Measurements from ENCODE around the gene VRK2.

VRK2 gene

DNA sequence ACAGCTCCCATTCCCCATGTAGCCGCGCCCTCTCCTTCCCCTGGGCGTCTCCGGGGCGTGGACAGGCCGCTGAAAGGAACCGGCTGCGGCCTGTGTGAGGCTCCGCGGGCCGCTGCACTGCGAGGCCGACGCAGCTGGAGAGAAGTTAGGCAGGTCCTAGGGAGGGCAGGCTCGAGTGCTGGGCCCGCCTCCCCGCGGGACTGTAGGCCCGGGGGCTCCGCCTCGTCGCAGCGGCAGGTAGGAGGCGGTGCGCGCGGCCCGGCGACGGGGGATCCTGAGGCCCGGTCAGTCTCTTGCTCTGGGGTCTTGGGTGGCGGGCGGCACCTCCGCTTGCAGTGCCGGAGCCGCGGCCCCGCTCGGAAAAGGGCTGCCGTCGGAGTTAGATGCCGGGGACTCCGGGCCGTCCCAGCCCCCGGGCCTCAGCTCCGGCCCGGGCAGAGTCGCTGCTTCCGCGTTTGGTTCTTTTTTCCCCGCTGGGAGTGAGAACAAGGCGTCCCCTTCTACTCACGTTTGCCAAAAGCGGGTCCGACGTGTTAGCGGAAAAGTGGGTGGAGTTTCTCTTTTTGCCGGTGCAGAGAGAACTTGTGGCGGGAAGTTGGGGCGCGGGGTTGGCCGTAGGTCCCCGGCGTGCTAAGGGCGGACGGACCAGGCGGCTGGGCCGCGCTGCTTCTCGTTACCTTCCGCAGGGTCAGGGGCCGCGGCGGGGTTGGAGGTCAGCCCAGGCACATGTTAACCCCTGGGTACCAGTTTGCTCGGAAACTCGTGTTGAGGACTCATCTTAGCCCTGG is at the start of gene VRK2:
VRK2 (plus strand) TSS at position 222 of the 788 bp plus-strand sequence. CDS start 2,026 bp downstream, outside the sequence.
- peak; percentile 91 for DNase-seq

- DNase-seq = no peak
Measured at GRCh38 chr2:58006256-58006951, 40.2 kb upstream of the VRK2 start.

DNA sequence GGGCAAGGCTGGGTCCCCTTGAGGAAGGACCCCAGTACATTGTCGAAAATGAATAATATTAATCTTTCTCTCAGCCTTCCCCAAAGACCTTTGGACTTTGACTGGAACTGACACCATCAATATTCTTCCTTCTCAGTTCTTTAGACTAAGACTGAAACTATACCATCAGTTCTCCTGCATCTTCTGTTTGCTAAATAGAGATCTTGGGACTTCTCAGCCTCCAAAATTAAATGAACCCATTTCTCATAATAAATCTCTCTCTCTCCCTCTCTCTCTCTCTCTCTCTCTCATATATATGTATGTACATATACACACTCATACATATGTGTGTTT is 39.7 kb upstream of the VRK2 start:
- no peak for DNase-seq

DNA sequence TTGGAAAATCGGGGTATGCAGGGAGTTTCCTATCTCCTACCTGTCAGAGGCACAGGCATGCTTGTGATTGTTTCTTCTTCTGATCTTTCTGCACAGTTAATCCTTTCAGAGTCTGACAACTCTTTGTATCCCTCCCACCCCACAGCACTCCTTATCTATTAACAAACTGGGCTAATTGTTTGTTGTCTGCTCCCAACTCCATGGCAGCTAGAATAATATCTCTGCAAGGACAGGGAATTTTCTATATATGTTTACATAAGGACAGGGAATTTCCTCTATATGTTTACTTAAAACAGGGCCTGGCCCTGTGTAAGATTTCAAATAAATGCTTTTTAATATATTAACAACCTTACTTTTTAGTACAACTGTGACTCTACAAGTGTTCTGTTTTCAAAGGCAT is 36.0 kb upstream of the VRK2 start:
- DNase-seq = no peak

DNA sequence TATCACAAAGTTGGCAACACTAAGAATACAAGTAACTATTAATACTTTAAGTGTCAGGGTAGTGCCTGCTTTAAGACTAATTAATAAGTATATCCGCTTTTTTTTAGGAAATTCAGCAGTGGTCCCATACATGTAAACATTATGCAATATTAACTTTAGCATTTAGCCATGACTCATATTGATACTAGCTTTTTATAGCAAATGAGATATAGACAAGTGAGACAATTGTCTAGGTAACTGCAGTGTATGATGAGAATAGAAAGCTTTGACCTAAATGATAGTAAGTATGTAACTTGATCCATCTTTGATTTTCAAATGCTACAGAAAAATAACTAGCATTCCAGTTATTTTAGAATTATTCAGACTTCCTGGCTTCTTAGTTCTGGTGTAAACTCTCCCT is 27.4 kb upstream of the VRK2 start:
- no peak for DNase-seq

- DNase-seq = no peak
Measured at GRCh38 chr2:58025150-58025933, 21.3 kb upstream of the VRK2 start.

- no peak for DNase-seq
Measured at GRCh38 chr2:58027029-58027428, 19.6 kb upstream of the VRK2 start.

GRCh38 chr2:58030771-58031170 is 15.8 kb upstream of the VRK2 start:
- DNase-seq = no peak

- no peak for DNase-seq
Measured at GRCh38 chr2:58032016-58032763, 14.4 kb upstream of the VRK2 start.

GRCh38 chr2:58032764-58033080 is 13.9 kb upstream of the VRK2 start:
- DNase-seq = no peak

GRCh38 chr2:58033530-58033929 is 13.1 kb upstream of the VRK2 start:
- no peak for DNase-seq

GRCh38 chr2:58035352-58035751 is 11.3 kb upstream of the VRK2 start:
- no peak for DNase-seq

GRCh38 chr2:58039170-58039611 is 7.4 kb upstream of the VRK2 start:
- DNase-seq = no peak

DNA sequence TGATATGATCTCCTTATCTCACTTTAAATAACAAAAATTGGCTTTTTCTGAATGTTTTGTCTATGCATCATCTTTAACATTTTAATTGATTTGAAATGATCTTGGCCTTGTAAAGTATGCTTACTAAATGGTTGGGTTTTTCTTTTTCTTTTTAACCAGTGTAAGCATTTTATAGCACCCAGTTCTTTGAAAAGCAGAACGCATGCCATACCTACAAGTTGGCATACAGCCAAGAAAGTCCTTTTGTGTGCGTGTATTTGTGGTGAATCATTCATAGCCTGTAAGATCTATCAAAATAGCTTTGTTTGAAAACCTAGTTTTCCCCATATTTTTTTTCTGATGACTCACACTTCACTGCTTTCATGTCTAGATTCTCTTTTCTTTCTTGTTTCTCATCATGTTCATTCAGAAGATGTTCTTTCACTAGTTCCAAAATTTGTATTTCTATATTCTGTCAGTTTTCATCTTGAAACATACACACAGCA is 4.1 kb upstream of the VRK2 start:
- DNase-seq = no peak

- no peak for DNase-seq
Measured at GRCh38 chr2:58044145-58044544, 2.5 kb upstream of the VRK2 start.

- no peak for DNase-seq
Measured at GRCh38 chr2:58045580-58046334, 849 bp upstream of the VRK2 start.

DNA sequence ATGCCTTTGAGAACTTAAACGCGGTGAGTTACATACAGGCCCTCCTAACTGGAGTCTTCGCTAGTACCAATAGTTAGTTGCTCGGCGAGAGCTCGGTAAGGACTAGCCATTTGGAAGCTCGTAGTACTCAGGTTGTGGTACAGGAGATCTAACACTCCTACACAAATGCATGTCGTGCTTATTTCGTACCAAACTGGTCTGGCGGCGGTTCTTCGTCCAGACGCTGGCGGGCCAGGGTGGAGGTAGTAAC is 346 bp upstream of the VRK2 start:
- DNase-seq = no peak

GRCh38 chr2:58047373-58047935 is 848 bp downstream of the VRK2 start:
- no peak for DNase-seq

DNA sequence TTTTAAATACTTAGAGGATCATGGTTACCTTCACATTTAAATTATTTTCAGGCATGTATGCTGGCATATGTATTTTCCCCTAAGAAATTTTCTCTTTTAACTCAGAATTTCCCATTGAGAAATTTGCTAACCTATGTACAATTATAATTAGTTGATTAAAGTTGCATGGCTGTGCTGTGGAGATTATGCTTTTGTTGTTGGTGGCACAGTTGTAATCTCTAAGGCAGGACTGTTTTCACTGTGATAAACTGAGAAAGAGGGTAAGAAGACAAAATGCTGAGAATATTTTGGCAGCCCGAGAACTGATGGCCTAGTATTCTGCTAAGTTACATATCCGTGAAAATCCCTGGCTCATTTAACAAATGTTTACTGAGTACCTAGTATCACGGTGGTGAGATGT is 1.4 kb downstream of the VRK2 start:
- no peak for DNase-seq

DNA sequence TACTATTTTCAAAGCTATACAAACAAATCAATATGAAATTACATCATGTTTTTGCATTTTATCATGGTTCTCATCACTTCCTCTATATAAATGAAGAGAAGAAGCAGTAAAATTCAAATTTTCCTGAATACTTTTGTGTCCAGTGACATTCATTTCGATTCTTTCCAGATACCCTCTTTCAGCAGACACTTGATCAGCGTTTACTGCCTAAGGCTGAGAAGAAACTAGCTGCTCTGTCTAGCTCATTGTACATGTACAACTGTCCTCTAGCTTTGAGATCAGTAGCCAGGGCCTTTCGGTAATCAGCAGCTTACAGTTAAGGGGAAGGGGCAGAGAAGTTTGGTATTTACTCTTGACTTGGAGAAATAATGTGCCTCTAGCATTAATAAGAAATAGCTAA is 4.8 kb downstream of the VRK2 start:
- no peak for DNase-seq

- DNase-seq = no peak
Measured at GRCh38 chr2:58052978-58053377, 6.4 kb downstream of the VRK2 start.

- no peak for DNase-seq
Measured at GRCh38 chr2:58054264-58054663, 7.7 kb downstream of the VRK2 start.

Measured in NCI-H1048 (cell line).